ENCODE data around the gene COMT. TPM values are rescaled to one million over a fixed set of nuclear protein-coding genes. Genes with fewer than 3 reads are reported as not detected.

The COMT gene
- total RNA-seq, 4 donors from 2014 or later: 105 to 235 (median 208) TPM

DNA sequence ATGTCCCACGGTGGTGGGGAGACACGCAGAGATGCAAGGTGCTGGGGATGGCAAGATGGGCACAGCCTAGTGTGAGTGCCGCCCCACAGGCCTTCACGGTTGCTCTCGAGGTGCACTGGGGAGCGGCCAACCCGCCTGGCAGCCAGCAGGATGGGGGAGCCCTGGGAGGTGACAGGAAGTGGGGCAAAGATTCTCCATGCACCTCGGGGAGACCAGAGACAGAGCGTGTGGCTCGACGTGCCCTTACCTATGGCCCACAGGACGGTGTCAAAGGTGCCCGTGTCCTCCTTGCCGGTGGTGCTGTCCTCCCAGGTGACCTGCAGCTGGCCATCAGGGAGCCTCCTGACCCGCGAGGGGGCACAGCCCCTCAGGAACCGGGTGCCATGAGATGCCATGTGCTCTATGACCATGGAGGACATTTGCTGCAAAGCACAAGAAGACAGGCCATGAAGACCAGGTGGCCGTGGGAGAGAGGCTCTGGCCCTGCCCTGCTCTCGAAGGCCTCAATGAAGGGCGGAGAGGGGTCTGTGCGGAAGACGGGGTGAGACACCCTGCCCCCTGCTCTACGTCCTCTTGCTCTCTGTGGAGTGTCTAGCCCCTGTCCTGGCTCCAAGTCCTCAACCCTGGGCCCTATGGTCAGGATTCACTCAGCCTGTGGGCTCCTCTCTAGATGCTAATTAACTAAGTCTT lies 46.3 kb upstream of the COMT start:
- Histone ChIP-seq H3K4me1 (peaks cover 0 to 21% (median 5%) of the 10 kb centered on the region in 3 donors), H3K36me3 (peaks cover 0 to 96% of the 10 kb centered on the region in 2 donors), H3K4me3 (no peak overlapping the region), H3K9me3 (no peaks in the 10 kb centered on the region), H3K27me3 (no peaks in the 10 kb centered on the region), H3K27ac (no peak overlapping the region)
- ATAC-seq: no peak
- 91 to 98% methylated on average over 4 to 6 of the region's 23 CpGs for WGBS, 2 donors (ENCODE audit: low coverage in 1 of 2)
- TF ChIP-seq CTCF (IDR thresholded peaks at IDR 0.05) (no peak), POLR2A (IDR thresholded peaks at IDR 0.05) (no peak), POLR2AphosphoS5 (IDR thresholded peaks at IDR 0.05) (no peak)

DNA sequence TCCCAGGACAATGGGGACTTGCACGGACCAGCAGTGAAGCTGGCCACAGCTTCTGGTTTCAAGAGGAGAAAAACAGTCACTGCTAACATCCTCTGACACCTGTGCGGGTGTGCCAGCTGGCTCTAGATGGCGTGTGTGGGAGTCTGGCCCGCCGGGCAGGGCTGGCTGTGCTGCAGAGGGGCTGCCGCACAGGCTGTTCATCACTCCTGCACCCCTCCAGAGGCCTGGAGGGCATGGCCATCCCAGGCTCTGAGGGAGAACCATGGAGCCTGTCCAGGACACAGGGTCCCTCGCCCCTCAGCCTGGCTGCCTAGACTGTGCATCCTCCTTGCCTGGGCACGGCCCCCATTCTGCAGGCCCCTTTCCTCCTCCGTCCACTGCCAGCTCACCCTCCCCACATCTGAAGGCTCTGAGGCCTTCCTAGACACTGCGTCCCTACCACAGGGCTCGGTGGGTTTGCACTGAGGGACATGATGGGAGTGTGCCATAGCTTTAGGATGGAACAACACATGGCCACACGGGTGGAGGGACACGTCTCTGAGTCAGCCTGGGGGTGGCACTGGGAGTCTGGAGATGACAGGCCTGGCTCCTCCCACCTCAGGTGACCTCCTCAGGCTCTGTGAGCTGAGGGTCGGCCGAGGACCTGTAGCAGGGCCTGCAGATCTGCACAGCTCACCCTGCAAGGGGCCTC lies 44.8 kb upstream of the COMT start:
- Histone ChIP-seq H3K36me3 (peaks cover 0 to 93% of the 10 kb centered on the region in 2 donors), H3K27ac (no peak overlapping the region), H3K4me3 (no peak overlapping the region), H3K9me3 (no peaks in the 10 kb centered on the region), H3K4me1 (peaks cover 0 to 13% (median 2%) of the 10 kb centered on the region in 3 donors), H3K27me3 (no peaks in the 10 kb centered on the region)
- TF ChIP-seq EP300 (IDR thresholded peaks at IDR 0.05) (no peak), POLR2AphosphoS5 (IDR thresholded peaks at IDR 0.05) (no peak), CTCF (IDR thresholded peaks at IDR 0.05) (no peak), POLR2A (IDR thresholded peaks at IDR 0.05) (no peak)
- WGBS, 2 donors (ENCODE audit: low coverage in 1 of 2): no CpG with 5 or more reads among the region's 15 CpGs
- ATAC-seq: no peak

DNA sequence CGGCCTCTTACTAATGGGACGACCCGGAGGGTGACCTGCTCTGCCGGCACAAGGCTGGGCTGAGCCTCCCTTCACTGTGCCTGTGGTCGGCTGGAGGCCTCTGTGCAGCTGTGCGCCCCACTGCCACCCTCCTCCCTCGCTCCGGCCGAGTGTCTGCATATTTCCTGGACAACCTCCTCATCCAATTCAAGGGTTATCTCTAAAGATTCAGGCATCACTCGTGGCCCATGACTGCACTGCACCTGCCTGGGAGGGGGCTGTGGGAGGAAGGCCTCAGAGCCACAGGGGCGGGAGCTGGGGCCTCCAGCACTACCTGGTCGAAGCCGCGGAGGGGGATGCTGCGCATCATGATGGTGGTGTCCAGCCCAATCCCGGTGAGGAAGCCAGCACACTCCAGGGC lies 43.8 kb upstream of the COMT start:
- peaks cover 0 to 95% of the 10 kb centered on the region in 2 donors for H3K36me3 ChIP-seq
- H3K4me3 ChIP-seq: no peak overlapping the region
- H3K9me3 ChIP-seq: no peaks in the 10 kb centered on the region
- TF ChIP-seq EP300 (IDR thresholded peaks at IDR 0.05): no peak
- no peak for TF ChIP-seq POLR2A (IDR thresholded peaks at IDR 0.05)
- no peak for TF ChIP-seq POLR2AphosphoS5 (IDR thresholded peaks at IDR 0.05)
- TF ChIP-seq CTCF (IDR thresholded peaks at IDR 0.05): no peak
- no peak for ATAC-seq
- 96% methylated on average over 5 of the region's 16 CpGs; no CpG with 5 or more reads in 1 of the 2 donors for WGBS, 2 donors (ENCODE audit: low coverage in 1 of 2)
- H3K27ac ChIP-seq: no peak overlapping the region
- no peaks in the 10 kb centered on the region for H3K27me3 ChIP-seq
- peaks cover 0 to 4% (median 0%) of the 10 kb centered on the region in 3 donors for H3K4me1 ChIP-seq

DNA sequence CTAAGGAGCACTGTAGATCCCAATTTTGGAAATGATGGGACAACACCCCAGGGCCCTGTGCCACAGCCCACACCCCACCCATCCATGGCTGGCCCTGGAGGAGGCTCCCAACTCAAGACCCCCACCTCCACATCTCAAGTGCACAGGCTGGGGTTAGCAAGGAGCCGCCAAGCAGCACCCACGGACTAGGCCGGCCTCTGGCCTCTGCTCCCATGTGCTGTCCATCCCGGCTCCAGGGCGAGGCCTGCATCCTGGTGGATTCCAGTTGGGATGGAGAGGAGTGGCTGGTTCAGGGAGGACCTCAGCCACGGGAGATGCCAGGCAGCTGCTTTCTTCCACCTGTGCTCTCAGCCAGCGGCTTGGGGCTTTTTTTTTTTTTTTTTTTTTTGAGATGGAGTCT lies 43.4 kb upstream of the COMT start:
- TF ChIP-seq POLR2A (IDR thresholded peaks at IDR 0.05) (no peak), POLR2AphosphoS5 (IDR thresholded peaks at IDR 0.05) (no peak), EP300 (IDR thresholded peaks at IDR 0.05) (no peak), CTCF (IDR thresholded peaks at IDR 0.05) (no peak)
- 93 to 100% methylated on average over 4 of the region's 7 CpGs for WGBS, 2 donors (ENCODE audit: low coverage in 1 of 2)
- ATAC-seq: no peak
- Histone ChIP-seq H3K9me3 (no peaks in the 10 kb centered on the region), H3K4me1 (no peaks in the 10 kb centered on the region), H3K4me3 (no peak overlapping the region), H3K36me3 (peaks cover 0 to 95% of the 10 kb centered on the region in 2 donors), H3K27ac (no peak overlapping the region), H3K27me3 (no peaks in the 10 kb centered on the region)
